Activated CD4-positive, CD25-positive, alpha-beta regulatory T cell (primary cell): ENCODE measurements around the gene PUS7.
A peak's percentile ranks its signal among the peaks of the same experiment; 100 is the strongest.
"Not testable (repeated sequence)": the region's sequence is repeated elsewhere in the genome, so short reads cannot be mapped to it uniquely, and the experiment has no call there.

Experiments used
- DNase-seq, 4 experiments: peaks; one replicate each; lab custom pipeline; 2025; lab: John Stamatoyannopoulos, UW

Gene PUS7

GRCh38 chr7:105448181-105448580 is 73.9 kb downstream of the PUS7 start:
- peak in 1 of 4 experiments; percentile 7 for DNase-seq

- no peak for DNase-seq
Observed at GRCh38 chr7:105444342-105444987, 77.6 kb downstream of the PUS7 start.

- not testable (repeated sequence) for DNase-seq
Observed at GRCh38 chr7:105442214-105442613, 79.9 kb downstream of the PUS7 start.

- no peak for DNase-seq
Observed at GRCh38 chr7:105439174-105439893, 82.7 kb downstream of the PUS7 start.

GRCh38 chr7:105438847-105439173 is 83.3 kb downstream of the PUS7 start:
- DNase-seq, result no peak

GRCh38 chr7:105438254-105438653 is 83.8 kb downstream of the PUS7 start:
- no peak for DNase-seq

GRCh38 chr7:105437356-105437755 is 84.7 kb downstream of the PUS7 start:
- DNase-seq, result not testable (repeated sequence)

- peak; percentile 2 to 36 (median 7) for DNase-seq
Observed at GRCh38 chr7:105429746-105430612, 92.1 kb downstream of the PUS7 start.

GRCh38 chr7:105426606-105427146 is 95.4 kb downstream of the PUS7 start:
- no peak for DNase-seq

GRCh38 chr7:105423987-105424386 is 98.1 kb downstream of the PUS7 start:
- DNase-seq, result no peak

GRCh38 chr7:105413887-105414437 is 108.1 kb downstream of the PUS7 start:
- DNase-seq, result no peak

GRCh38 chr7:105410774-105411173 is 111.3 kb downstream of the PUS7 start:
- DNase-seq, result not testable (repeated sequence)

GRCh38 chr7:105409775-105410174 is 112.3 kb downstream of the PUS7 start:
- not testable (repeated sequence) for DNase-seq

GRCh38 chr7:105408791-105409410 is 113.2 kb downstream of the PUS7 start:
- DNase-seq, result no peak
